ENCODE results near the gene EHBP1.

The EHBP1 gene

DNA sequence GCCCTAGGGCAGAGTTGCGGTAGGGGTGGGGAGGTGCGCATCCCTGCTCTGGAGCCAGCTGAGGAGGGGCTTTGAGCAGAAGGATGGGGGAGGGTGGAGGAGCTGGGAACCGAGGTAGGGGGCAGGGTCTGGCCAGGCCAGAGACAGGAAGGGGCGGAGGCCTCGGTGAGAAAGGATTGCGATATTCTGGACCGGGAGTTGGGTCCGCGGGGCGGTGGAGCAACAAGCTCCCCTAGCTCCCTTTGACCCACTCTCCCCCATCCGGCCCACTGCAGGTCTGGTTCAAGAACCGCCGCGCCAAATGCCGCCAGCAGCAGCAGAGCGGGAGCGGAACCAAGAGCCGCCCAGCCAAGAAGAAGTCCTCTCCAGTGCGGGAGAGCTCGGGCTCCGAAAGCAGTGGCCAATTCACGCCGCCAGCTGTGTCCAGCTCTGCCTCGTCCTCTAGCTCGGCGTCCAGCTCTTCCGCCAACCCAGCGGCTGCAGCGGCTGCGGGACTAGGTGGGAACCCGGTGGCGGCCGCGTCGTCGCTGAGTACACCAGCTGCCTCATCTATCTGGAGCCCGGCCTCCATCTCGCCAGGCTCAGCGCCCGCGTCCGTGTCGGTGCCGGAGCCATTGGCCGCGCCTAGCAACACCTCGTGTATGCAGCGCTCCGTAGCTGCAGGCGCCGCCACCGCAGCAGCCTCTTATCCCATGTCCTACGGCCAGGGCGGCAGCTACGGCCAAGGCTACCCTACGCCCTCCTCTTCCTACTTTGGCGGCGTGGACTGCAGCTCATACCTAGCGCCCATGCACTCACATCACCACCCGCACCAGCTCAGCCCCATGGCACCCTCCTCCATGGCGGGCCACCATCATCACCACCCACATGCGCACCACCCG lies 350.0 kb downstream of the EHBP1 start:
- WGBS = 4% methylated on average over 61 of the region's 63 CpGs

DNA sequence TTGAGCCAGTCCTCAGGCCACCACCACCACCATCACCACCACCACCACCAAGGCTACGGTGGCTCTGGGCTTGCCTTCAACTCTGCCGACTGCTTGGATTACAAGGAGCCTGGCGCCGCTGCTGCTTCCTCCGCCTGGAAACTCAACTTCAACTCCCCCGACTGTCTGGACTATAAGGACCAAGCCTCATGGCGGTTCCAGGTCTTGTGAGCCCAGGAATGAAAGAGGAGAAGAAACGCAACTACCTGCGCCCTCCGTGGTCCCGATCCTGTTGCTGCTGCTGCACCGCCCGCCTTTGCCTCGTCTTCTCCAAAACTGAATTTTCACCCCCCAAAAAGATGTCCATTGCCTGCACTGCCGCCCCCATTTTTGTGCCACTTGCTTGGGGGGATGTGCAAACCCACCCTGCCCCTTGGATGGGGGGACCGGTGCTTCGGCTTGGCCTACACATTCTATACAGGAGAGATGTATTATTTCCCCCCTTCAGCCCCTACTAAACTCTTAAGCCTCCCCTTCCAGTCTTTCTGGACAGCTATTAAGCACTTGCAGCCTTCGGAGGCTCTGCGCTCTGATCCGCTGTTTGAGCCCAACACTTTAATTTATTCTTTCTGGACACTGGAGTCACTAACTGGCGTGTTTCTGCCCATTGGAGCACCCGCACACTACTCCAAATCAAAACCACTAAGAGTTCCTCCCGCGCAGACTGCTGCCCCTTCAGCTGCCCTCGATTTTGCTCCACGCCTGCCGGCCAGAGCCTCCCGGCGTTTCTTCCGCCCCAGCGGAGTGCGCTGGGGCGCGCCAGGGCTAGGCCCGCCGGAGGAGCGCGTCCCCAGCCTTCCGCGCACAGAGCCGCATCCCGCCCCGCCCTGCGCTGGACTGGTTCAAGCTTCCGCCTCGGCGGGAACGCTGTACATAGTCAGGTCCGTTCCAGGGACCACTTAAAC lies 350.9 kb downstream of the EHBP1 start:
- Histone ChIP-seq H3K9me3 (ENCODE audit: control insufficient read depth, low read length) (no peaks in the 10 kb centered on the region), H4K8ac (ENCODE audit: low read length) (no peak overlapping the region)

More for the DNA sequence above, 350.0 kb downstream of the EHBP1 start:
- no peak overlapping the region for H2AK5ac ChIP-seq (ENCODE audit: low read length, severe bottlenecking)
- no peak overlapping the region for H2BK15ac ChIP-seq (ENCODE audit: low read depth, poor library complexity, severe bottlenecking)
- H4K8ac ChIP-seq (ENCODE audit: low read length) = peak overlapping the region; percentile 9
- H3K4ac ChIP-seq (ENCODE audit: low read depth in 1 of 2, low read length in 2 of 2) = no peak overlapping the region
- H3K79me1 ChIP-seq (replicated peaks; ENCODE audit: low read length, poor library complexity, severe bottlenecking) = no peaks in the 10 kb centered on the region
- peak overlapping the region in 1 of 2 experiments; percentile 68 for H3K23ac ChIP-seq (ENCODE audit: low read length in 2 of 2)
- peaks cover 40% of the 10 kb centered on the region for H3K4me1 ChIP-seq (ENCODE audit: control insufficient read depth, insufficient read depth, low read depth, low read length)
- peak overlapping the region; percentile 31 for H3K4me2 ChIP-seq (ENCODE audit: low read length, poor library complexity, severe bottlenecking)
- no peaks in the 10 kb centered on the region for H3K9me3 ChIP-seq (ENCODE audit: control insufficient read depth, low read length)
- no peak overlapping the region for H2AFZ ChIP-seq (ENCODE audit: low read depth, low read length)
- H3K36me3 ChIP-seq (ENCODE audit: control insufficient read depth in 1 of 2, insufficient read depth in 2 of 2, low read depth in 1 of 2, low read length in 2 of 2) = peaks cover 0 to 2% of the 10 kb centered on the region in 2 experiments
- H3K27ac ChIP-seq (ENCODE audit: low read length, poor library complexity, severe bottlenecking) = no peak overlapping the region
- no peak overlapping the region for H3K18ac ChIP-seq (ENCODE audit: low read depth in 1 of 2, low read length in 2 of 2)
- H2BK12ac ChIP-seq (ENCODE audit: low read length in 2 of 2) = no peak overlapping the region
- peak overlapping the region; percentile 11 to 58 for H3K4me3 ChIP-seq (ENCODE audit: insufficient read depth in 1 of 2, low read depth in 1 of 2, low read length in 2 of 2)
- no peak overlapping the region for H3K9ac ChIP-seq (ENCODE audit: low read length)
- H2BK5ac ChIP-seq (ENCODE audit: low read depth, low read length, poor library complexity, severe bottlenecking) = no peak overlapping the region
- H3K27me3 ChIP-seq (ENCODE audit: control insufficient read depth in 1 of 2, insufficient read depth in 1 of 2, low read length in 2 of 2) = peaks cover 96 to 97% of the 10 kb centered on the region in 2 experiments
- no peak overlapping the region for H4K91ac ChIP-seq (ENCODE audit: low read length)
- peak; percentile 27 for DNase-seq
- H2BK120ac ChIP-seq (ENCODE audit: low read depth, low read length) = no peak overlapping the region
- H3K14ac ChIP-seq (ENCODE audit: low read length in 2 of 2) = no peak overlapping the region

DNA sequence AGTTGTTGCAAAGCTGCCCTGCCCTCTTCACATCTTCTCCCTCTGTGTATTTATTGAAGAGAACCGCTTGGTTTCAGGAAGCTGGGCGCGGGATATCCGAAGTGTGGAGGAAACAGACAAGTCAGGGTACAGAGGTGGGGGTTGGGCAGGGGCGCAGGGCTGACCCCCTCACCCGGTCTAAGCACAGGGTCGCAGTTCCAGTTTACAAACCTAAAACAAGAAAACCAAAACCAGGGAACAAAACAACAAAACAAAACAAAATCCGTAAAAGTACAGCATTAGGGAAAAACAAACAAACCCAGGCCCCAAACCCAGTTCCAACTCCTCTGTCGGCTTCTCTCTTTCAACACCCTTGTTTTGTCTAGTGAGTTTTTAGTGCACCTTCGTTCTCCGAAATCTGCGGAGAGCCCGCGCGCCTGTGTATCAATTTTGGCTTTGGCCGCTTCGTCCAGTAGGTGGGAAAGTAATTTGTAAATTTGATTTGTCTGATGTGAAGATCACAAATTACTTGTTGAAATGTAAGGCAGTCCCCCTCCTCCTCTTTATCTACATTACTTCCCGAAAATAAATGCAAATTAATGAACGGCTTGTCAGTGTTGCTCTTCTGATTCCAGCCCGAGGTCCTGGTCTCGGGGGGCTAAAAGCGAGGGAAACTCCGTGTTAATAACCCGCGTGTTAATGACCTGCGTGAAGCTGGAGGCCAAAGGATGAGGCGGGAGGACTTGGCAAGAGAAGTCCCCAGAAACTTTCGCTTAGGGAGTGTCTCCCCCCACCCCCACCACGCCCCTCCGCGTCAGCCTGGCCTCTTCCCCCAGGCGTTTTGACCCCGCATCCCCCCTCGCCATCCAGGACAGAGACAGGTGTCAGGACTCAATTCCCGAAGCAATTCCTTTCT lies 352.0 kb downstream of the EHBP1 start:
- Histone ChIP-seq H2AFZ (ENCODE audit: low read depth, low read length) (no peak overlapping the region), H2BK15ac (ENCODE audit: low read depth, poor library complexity, severe bottlenecking) (no peak overlapping the region), H3K9ac (ENCODE audit: low read length) (no peak overlapping the region), H2BK5ac (ENCODE audit: low read depth, low read length, poor library complexity, severe bottlenecking) (no peak overlapping the region), H4K91ac (ENCODE audit: low read length) (no peak overlapping the region), H3K27ac (ENCODE audit: low read length, poor library complexity, severe bottlenecking) (no peak overlapping the region), H2BK120ac (ENCODE audit: low read depth, low read length) (no peak overlapping the region), H3K4me3 (ENCODE audit: insufficient read depth in 1 of 2, low read depth in 1 of 2, low read length in 2 of 2) (no peak overlapping the region), H3K4me2 (ENCODE audit: low read length, poor library complexity, severe bottlenecking) (no peak overlapping the region), H2BK12ac (ENCODE audit: low read length in 2 of 2) (no peak overlapping the region), H3K18ac (ENCODE audit: low read depth in 1 of 2, low read length in 2 of 2) (no peak overlapping the region), H3K9me3 (ENCODE audit: control insufficient read depth, low read length) (no peaks in the 10 kb centered on the region), H4K8ac (ENCODE audit: low read length) (no peak overlapping the region), H3K4me1 (ENCODE audit: control insufficient read depth, insufficient read depth, low read depth, low read length) (peaks cover 36% of the 10 kb centered on the region), H3K27me3 (ENCODE audit: control insufficient read depth in 1 of 2, insufficient read depth in 1 of 2, low read length in 2 of 2) (peaks cover 79 to 98% of the 10 kb centered on the region in 2 experiments), H3K36me3 (ENCODE audit: control insufficient read depth in 1 of 2, insufficient read depth in 2 of 2, low read depth in 1 of 2, low read length in 2 of 2) (peaks cover 0 to 2% of the 10 kb centered on the region in 2 experiments), H3K4ac (ENCODE audit: low read depth in 1 of 2, low read length in 2 of 2) (no peak overlapping the region), H2AK5ac (ENCODE audit: low read length, severe bottlenecking) (no peak overlapping the region), H3K79me1 (replicated peaks; ENCODE audit: low read length, poor library complexity, severe bottlenecking) (no peaks in the 10 kb centered on the region), H3K23ac (ENCODE audit: low read length in 2 of 2) (no peak overlapping the region), H3K14ac (ENCODE audit: low read length in 2 of 2) (no peak overlapping the region)
- DNase-seq = peak; percentile 19
- 4% methylated on average over 24 of the region's 35 CpGs for WGBS

More for the DNA sequence above, 350.9 kb downstream of the EHBP1 start:
- H3K79me1 ChIP-seq (replicated peaks; ENCODE audit: low read length, poor library complexity, severe bottlenecking) = no peaks in the 10 kb centered on the region
- H2BK12ac ChIP-seq (ENCODE audit: low read length in 2 of 2) = no peak overlapping the region
- 6% methylated on average over 40 of the region's 49 CpGs for WGBS
- H3K4me1 ChIP-seq (ENCODE audit: control insufficient read depth, insufficient read depth, low read depth, low read length) = peaks cover 36% of the 10 kb centered on the region
- no peak overlapping the region for H2BK120ac ChIP-seq (ENCODE audit: low read depth, low read length)
- H3K9ac ChIP-seq (ENCODE audit: low read length) = no peak overlapping the region
- no peak overlapping the region for H4K91ac ChIP-seq (ENCODE audit: low read length)
- peak; percentile 27 for DNase-seq
- H2AFZ ChIP-seq (ENCODE audit: low read depth, low read length) = no peak overlapping the region
- no peak overlapping the region for H2BK5ac ChIP-seq (ENCODE audit: low read depth, low read length, poor library complexity, severe bottlenecking)
- H2BK15ac ChIP-seq (ENCODE audit: low read depth, poor library complexity, severe bottlenecking) = no peak overlapping the region
- no peak overlapping the region for H3K14ac ChIP-seq (ENCODE audit: low read length in 2 of 2)
- H3K4ac ChIP-seq (ENCODE audit: low read depth in 1 of 2, low read length in 2 of 2) = no peak overlapping the region
- H3K4me3 ChIP-seq (ENCODE audit: insufficient read depth in 1 of 2, low read depth in 1 of 2, low read length in 2 of 2) = peak overlapping the region; percentile 10 to 58
- peaks cover 89 to 97% of the 10 kb centered on the region in 2 experiments for H3K27me3 ChIP-seq (ENCODE audit: control insufficient read depth in 1 of 2, insufficient read depth in 1 of 2, low read length in 2 of 2)
- peak overlapping the region in 1 of 2 experiments; percentile 11 for H3K23ac ChIP-seq (ENCODE audit: low read length in 2 of 2)
- H3K27ac ChIP-seq (ENCODE audit: low read length, poor library complexity, severe bottlenecking) = no peak overlapping the region
- no peak overlapping the region for H3K4me2 ChIP-seq (ENCODE audit: low read length, poor library complexity, severe bottlenecking)
- H2AK5ac ChIP-seq (ENCODE audit: low read length, severe bottlenecking) = no peak overlapping the region
- peaks cover 0 to 2% of the 10 kb centered on the region in 2 experiments for H3K36me3 ChIP-seq (ENCODE audit: control insufficient read depth in 1 of 2, insufficient read depth in 2 of 2, low read depth in 1 of 2, low read length in 2 of 2)
- no peak overlapping the region for H3K18ac ChIP-seq (ENCODE audit: low read depth in 1 of 2, low read length in 2 of 2)
